ENCODE measurements around the gene LRRFIP2. TPM values are rescaled to one million over a fixed set of nuclear protein-coding genes. Genes with fewer than 3 reads are reported as not detected.

Gene LRRFIP2
- total RNA-seq, 4 donors from 2014 or later: 56.5 to 148 (median 62.4) TPM

DNA sequence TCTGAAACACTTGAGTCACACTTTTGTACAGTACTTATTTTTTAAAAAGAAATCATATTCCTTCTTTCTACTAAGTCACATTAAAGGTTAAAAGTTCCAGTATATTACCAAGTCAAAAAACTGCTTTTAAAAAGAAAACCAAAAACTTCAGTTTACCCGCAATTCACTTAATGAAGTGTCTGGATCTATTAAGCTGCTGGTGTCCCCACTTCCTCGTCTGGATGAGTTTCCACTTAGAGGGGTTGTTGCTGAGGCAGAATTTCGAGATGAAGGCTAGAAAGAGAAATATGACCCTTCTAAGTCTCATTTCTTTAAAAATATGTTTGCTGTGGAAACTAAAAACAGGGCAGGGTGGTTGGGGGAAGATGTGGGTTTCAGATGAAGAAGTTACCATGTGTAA is 79.7 kb downstream of the LRRFIP2 start:
- no peaks in the 10 kb centered on the region for H3K4me1 ChIP-seq
- H3K9me3 ChIP-seq: no peaks in the 10 kb centered on the region
- TF ChIP-seq, protein P1, sequence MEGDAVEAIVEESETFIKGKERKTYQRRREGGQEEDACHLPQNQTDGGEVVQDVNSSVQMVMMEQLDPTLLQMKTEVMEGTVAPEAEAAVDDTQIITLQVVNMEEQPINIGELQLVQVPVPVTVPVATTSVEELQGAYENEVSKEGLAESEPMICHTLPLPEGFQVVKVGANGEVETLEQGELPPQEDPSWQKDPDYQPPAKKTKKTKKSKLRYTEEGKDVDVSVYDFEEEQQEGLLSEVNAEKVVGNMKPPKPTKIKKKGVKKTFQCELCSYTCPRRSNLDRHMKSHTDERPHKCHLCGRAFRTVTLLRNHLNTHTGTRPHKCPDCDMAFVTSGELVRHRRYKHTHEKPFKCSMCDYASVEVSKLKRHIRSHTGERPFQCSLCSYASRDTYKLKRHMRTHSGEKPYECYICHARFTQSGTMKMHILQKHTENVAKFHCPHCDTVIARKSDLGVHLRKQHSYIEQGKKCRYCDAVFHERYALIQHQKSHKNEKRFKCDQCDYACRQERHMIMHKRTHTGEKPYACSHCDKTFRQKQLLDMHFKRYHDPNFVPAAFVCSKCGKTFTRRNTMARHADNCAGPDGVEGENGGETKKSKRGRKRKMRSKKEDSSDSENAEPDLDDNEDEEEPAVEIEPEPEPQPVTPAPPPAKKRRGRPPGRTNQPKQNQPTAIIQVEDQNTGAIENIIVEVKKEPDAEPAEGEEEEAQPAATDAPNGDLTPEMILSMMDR (IDR thresholded peaks at IDR 0.05): no peak
- TF ChIP-seq POLR2A (IDR thresholded peaks at IDR 0.05): no peak
- H3K27ac ChIP-seq: no peak overlapping the region
- intact Hi-C loops (cut with DNase I; ENCODE audit: low total_unique reads): no loop called here
- H3K4me3 ChIP-seq: no peak overlapping the region
- H3K27me3 ChIP-seq: no peaks in the 10 kb centered on the region
- no peak for DNase-seq
- H3K36me3 ChIP-seq: no peaks in the 10 kb centered on the region

DNA sequence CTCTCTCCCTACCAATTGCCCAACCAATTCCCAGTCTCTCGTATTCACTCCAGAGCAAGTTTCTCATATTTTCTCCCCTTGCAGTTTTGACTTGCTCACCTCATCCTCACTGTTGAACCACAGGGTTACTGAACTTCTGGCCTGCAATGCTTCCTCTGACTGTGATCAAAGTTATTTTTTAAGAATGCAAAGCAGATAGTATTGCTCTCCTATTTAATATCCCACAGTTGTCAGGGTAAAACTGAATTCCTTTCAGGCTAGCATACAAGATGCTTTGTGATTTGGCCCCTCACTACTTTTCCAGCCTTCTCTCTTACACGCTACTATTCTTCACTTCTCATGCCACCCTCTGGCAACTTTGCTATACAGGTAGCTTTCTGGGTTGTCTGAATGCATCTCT is 80.9 kb downstream of the LRRFIP2 start:
- no peak for DNase-seq
- no peaks in the 10 kb centered on the region for H3K27me3 ChIP-seq
- no peaks in the 10 kb centered on the region for H3K36me3 ChIP-seq

DNA sequence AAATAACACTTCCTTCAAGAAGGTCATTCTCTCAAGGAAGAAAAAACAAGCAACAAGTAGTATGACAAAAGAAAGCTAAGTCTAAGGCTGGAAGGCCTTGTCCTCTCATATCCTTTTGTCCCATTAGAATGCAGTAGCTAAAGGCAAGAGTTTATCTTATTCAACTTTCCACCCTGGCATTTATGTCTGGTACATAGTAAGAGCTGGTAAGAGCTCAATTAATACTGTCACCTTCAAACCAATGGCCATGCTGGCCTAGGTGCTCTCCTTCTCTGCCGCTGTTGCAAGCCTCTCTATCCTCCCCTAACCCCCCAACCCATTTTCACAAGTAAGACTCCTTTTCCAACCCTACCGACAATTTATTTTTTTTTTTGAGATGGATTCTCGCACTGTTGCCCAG is 81.9 kb downstream of the LRRFIP2 start:
- DNase-seq: no peak
- H3K9me3 ChIP-seq: no peaks in the 10 kb centered on the region
- no peak for TF ChIP-seq POLR2A (IDR thresholded peaks at IDR 0.05)
- TF ChIP-seq, protein P1 (IDR thresholded peaks at IDR 0.05): no peak
- no peaks in the 10 kb centered on the region for H3K36me3 ChIP-seq
- H3K27me3 ChIP-seq: no peaks in the 10 kb centered on the region
- no peak overlapping the region for H3K4me3 ChIP-seq
- no peaks in the 10 kb centered on the region for H3K4me1 ChIP-seq
- intact Hi-C loops (cut with DNase I; ENCODE audit: low total_unique reads): no loop called here
- no peak overlapping the region for H3K27ac ChIP-seq

More for the DNA sequence above, 80.9 kb downstream of the LRRFIP2 start:
- TF ChIP-seq, protein P1 (IDR thresholded peaks at IDR 0.05): no peak
- no peak for TF ChIP-seq POLR2A (IDR thresholded peaks at IDR 0.05)
- no peak overlapping the region for H3K27ac ChIP-seq
- H3K4me1 ChIP-seq: no peaks in the 10 kb centered on the region
- H3K9me3 ChIP-seq: no peaks in the 10 kb centered on the region
- no peak overlapping the region for H3K4me3 ChIP-seq
- intact Hi-C loops (cut with DNase I; ENCODE audit: low total_unique reads): no loop called here

DNA sequence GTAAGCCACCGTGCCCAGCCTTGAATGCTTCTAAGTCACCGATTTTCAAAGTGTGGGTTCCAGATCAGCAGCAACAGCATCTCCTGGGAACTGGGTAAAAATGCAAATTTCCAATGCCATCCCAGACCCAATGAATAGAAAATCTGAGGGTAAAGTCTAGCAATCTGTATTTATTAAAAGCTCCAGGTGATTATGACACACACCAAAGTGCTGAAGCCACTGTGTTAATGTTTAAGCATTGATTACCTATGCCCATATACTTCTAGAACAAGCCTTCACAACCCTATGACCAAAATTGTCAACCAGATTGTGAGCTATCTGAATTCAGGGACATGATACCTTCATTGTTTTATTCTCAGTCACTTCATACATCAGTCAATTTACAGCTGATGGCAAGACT is 86.5 kb downstream of the LRRFIP2 start:
- Histone ChIP-seq H3K27me3 (no peaks in the 10 kb centered on the region), H3K27ac (no peak overlapping the region), H3K9me3 (no peaks in the 10 kb centered on the region), H3K4me1 (no peaks in the 10 kb centered on the region), H3K36me3 (no peaks in the 10 kb centered on the region), H3K4me3 (no peak overlapping the region)
- intact Hi-C loops (cut with DNase I; ENCODE audit: low total_unique reads): no loop called here
- no peak for TF ChIP-seq POLR2A (IDR thresholded peaks at IDR 0.05)
- TF ChIP-seq, protein P1 (IDR thresholded peaks at IDR 0.05): no peak
- no peak for DNase-seq

DNA sequence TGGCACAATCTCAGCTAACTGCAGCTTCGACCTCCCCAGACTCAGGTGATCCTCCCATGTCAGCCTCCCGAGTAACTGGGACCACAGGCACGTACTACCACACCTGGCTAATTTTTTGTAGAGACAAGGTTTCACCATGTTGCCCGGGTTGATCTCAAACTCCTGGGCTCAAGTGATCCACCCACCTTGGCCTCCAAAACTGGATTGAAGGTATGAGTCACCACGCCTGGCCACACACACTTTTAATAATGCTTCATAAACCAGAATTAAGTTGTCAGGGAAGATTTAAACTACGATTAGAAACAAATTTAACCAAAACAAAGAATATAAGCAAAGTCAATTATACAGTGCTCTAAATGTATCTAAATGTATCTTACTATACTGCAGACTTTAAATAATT is 87.5 kb downstream of the LRRFIP2 start:
- Histone ChIP-seq H3K4me1 (no peaks in the 10 kb centered on the region), H3K27ac (no peak overlapping the region), H3K4me3 (no peak overlapping the region), H3K27me3 (no peaks in the 10 kb centered on the region), H3K36me3 (no peaks in the 10 kb centered on the region), H3K9me3 (no peaks in the 10 kb centered on the region)
- no peak for DNase-seq
- no peak for TF ChIP-seq POLR2A (IDR thresholded peaks at IDR 0.05)
- TF ChIP-seq, protein P1 (IDR thresholded peaks at IDR 0.05): no peak
- intact Hi-C loops (cut with DNase I; ENCODE audit: low total_unique reads): no loop called here
